Activated naive CD8-positive, alpha-beta T cell treated with anti-CD3 and anti-CD28 coated beads, Interleukin-2, amount 10 ng/mL, durations not matched to agents 7 days and 5 days (primary cell): ENCODE data around the gene LZIC. TPM values are rescaled to one million over a fixed set of nuclear protein-coding genes. Genes with fewer than 3 reads are reported as not detected.

Experiments used
- ATAC-seq: fragments of 150-1000 bp; cut with Tn5 transposase; one replicate; pipeline ENCODE4 v1.10.0; 2021; ENCODE audit warnings: low read depth, moderate library complexity
- POLR2A ChIA-PET: fragments of 350-600 bp; sonication (Branson Sonifier 250); formaldehyde crosslinking; loops from one replicate; lab custom pipeline; 2021; ENCODE audit warnings: antibody characterized with exemption; lab: Charles Lee
- DNase-seq: peaks from one replicate; pipeline ENCODE4 v3.0.0; 2021
- H3K27ac Mint-ChIP-seq: one replicate; pipeline ENCODE4 v1.8.0; 2022; ENCODE audit warnings: mild to moderate bottlenecking, mixed read lengths
- H3K27me3 Mint-ChIP-seq: one replicate; pipeline ENCODE4 v1.8.0; 2022; ENCODE audit warnings: mild to moderate bottlenecking, moderate library complexity, mixed read lengths
- H3K36me3 Mint-ChIP-seq: one replicate; pipeline ENCODE4 v1.8.0; 2021; ENCODE audit warnings: mild to moderate bottlenecking, mixed read lengths
- H3K4me1 Mint-ChIP-seq: one replicate; pipeline ENCODE4 v1.8.0; 2021; ENCODE audit warnings: mixed read lengths
- H3K4me3 Mint-ChIP-seq: one replicate; pipeline ENCODE4 v1.8.0; 2022; ENCODE audit warnings: mild to moderate bottlenecking, moderate library complexity, mixed read lengths
- H3K9me3 Mint-ChIP-seq: one replicate; pipeline ENCODE4 v1.8.0; 2021; ENCODE audit warnings: mixed read lengths
- microRNA-seq: library from miRNA; unstranded; fragments of <30 nt; microRNA quantifications from one replicate; pipeline ENCODE4 v1.2.0, GENCODE V29; 2022
- total RNA-seq, 2 experiments: library from RNA; stranded (reverse); gene quantifications; one replicate each; pipeline ENCODE4 v1.2.3, GENCODE V29; 2021

LZIC gene
- total RNA-seq, 2 experiments from 2014 or later, result 27.7 to 28.6 TPM

- no peak overlapping the region for H3K27ac Mint-ChIP-seq
- DNase-seq (no peak), ATAC-seq (no peak)
- H3K9me3 Mint-ChIP-seq, result no peaks in the 10 kb centered on the region
- no peak overlapping the region for H3K4me3 Mint-ChIP-seq
- POLR2A ChIA-PET, result interaction anchor here (0.6 kb wide), 1 partner anchor 1072 kb away, joined by 4 read pairs; the partner anchor contains the start of gene RERE
- peaks cover 22% of the 10 kb centered on the region for H3K4me1 Mint-ChIP-seq
- no peaks in the 10 kb centered on the region for H3K36me3 Mint-ChIP-seq
- no peaks in the 10 kb centered on the region for H3K27me3 Mint-ChIP-seq
Measured at GRCh38 chr1:9889411-9889810, 53.8 kb downstream of the LZIC start.

GRCh38 chr1:9888886-9889285 is 54.3 kb downstream of the LZIC start:
- peaks cover 18% of the 10 kb centered on the region for H3K4me1 Mint-ChIP-seq
- DNase-seq (no peak), ATAC-seq (no peak)
- no peak overlapping the region for H3K27ac Mint-ChIP-seq
- no peaks in the 10 kb centered on the region for H3K27me3 Mint-ChIP-seq
- POLR2A ChIA-PET, result interaction anchor here (0.6 kb wide), 1 partner anchor 1071 kb away, joined by 4 read pairs; the partner anchor contains the start of gene RERE
- H3K9me3 Mint-ChIP-seq, result no peaks in the 10 kb centered on the region
- no peak overlapping the region for H3K4me3 Mint-ChIP-seq
- no peaks in the 10 kb centered on the region for H3K36me3 Mint-ChIP-seq

GRCh38 chr1:9887070-9887469 is 56.1 kb downstream of the LZIC start:
- Mint-ChIP-seq H3K27me3 (no peaks in the 10 kb centered on the region), H3K4me1 (peaks cover 23% of the 10 kb centered on the region), H3K36me3 (no peaks in the 10 kb centered on the region), H3K9me3 (no peaks in the 10 kb centered on the region), H3K27ac (no peak overlapping the region), H3K4me3 (no peak overlapping the region)
- DNase-seq, result no peak
- ATAC-seq, result no peak
- POLR2A ChIA-PET, result no interaction called here

GRCh38 chr1:9886092-9886742 is 57.0 kb downstream of the LZIC start:
- POLR2A ChIA-PET, result no interaction called here
- no peaks in the 10 kb centered on the region for H3K27me3 Mint-ChIP-seq
- no peak overlapping the region for H3K27ac Mint-ChIP-seq
- ATAC-seq (no peak), DNase-seq (no peak)
- no peaks in the 10 kb centered on the region for H3K36me3 Mint-ChIP-seq
- no peaks in the 10 kb centered on the region for H3K9me3 Mint-ChIP-seq
- peaks cover 31% of the 10 kb centered on the region for H3K4me1 Mint-ChIP-seq
- H3K4me3 Mint-ChIP-seq, result no peak overlapping the region

- Mint-ChIP-seq H3K27ac (peak overlapping the region; percentile 95), H3K36me3 (no peaks in the 10 kb centered on the region), H3K9me3 (no peaks in the 10 kb centered on the region), H3K27me3 (no peaks in the 10 kb centered on the region), H3K4me3 (no peak overlapping the region), H3K4me1 (peaks cover 29% of the 10 kb centered on the region)
- POLR2A ChIA-PET, result no interaction called here
- no peak for DNase-seq
- no peak for ATAC-seq
Measured at GRCh38 chr1:9884805-9885204, 58.4 kb downstream of the LZIC start.

- Mint-ChIP-seq H3K4me1 (peaks cover 27% of the 10 kb centered on the region), H3K4me3 (no peak overlapping the region), H3K27me3 (no peaks in the 10 kb centered on the region), H3K36me3 (no peaks in the 10 kb centered on the region), H3K27ac (peak overlapping the region; percentile 95), H3K9me3 (no peaks in the 10 kb centered on the region)
- no peak for DNase-seq
- ATAC-seq, result no peak
- POLR2A ChIA-PET, result interaction anchor here (2.4 to 2.9 kb wide), 2 partner anchors 10 to 59 kb away, joined by 9 to 13 read pairs; partner anchors contain the start of genes LZIC and NMNAT1
Measured at GRCh38 chr1:9883585-9884449, 59.4 kb downstream of the LZIC start.

GRCh38 chr1:9882945-9883303 is 60.3 kb downstream of the LZIC start:
- Mint-ChIP-seq H3K27ac (peak overlapping the region; percentile 95), H3K9me3 (no peaks in the 10 kb centered on the region), H3K27me3 (no peaks in the 10 kb centered on the region), H3K4me1 (peaks cover 27% of the 10 kb centered on the region), H3K36me3 (no peaks in the 10 kb centered on the region), H3K4me3 (peak overlapping the region; percentile 65)
- DNase-seq, result no peak
- ATAC-seq, result no peak
- POLR2A ChIA-PET, result interaction anchor here (1.8 to 2.9 kb wide), 3 partner anchors 11 to 60 kb away, joined by 5 to 13 read pairs (median 9); partner anchors contain the start of genes LZIC and NMNAT1

- Mint-ChIP-seq H3K36me3 (no peaks in the 10 kb centered on the region), H3K4me1 (peaks cover 27% of the 10 kb centered on the region), H3K27me3 (no peaks in the 10 kb centered on the region), H3K27ac (peak overlapping the region; percentile 95), H3K9me3 (no peaks in the 10 kb centered on the region), H3K4me3 (peak overlapping the region; percentile 65)
- POLR2A ChIA-PET, result interaction anchor here (0.5 to 2.9 kb wide), 7 partner anchors 9 to 61 kb away, joined by 3 to 13 read pairs (median 3); partner anchors contain the start of genes LZIC and NMNAT1
- peak; percentile 55 for DNase-seq
- ATAC-seq, result peak; percentile 78
Measured at GRCh38 chr1:9882296-9882944, 60.8 kb downstream of the LZIC start.

- ATAC-seq, result peak; percentile 55
- Mint-ChIP-seq H3K4me3 (peak overlapping the region; percentile 65), H3K4me1 (peaks cover 28% of the 10 kb centered on the region)
Measured at GRCh38 chr1:9881838-9882249, 61.3 kb downstream of the LZIC start.

More at GRCh38 chr1:9881838-9882249, 61.3 kb downstream of the LZIC start:
- no peaks in the 10 kb centered on the region for H3K9me3 Mint-ChIP-seq
- peak overlapping the region; percentile 95 for H3K27ac Mint-ChIP-seq
- POLR2A ChIA-PET, result interaction anchor here (0.5 to 2.9 kb wide), 8 partner anchors 8 to 61 kb away, joined by 3 to 13 read pairs (median 4); partner anchors contain the start of genes LZIC and NMNAT1
- DNase-seq, result no peak
- no peaks in the 10 kb centered on the region for H3K27me3 Mint-ChIP-seq
- no peaks in the 10 kb centered on the region for H3K36me3 Mint-ChIP-seq

Small RNAs within 50 kb of the gene (microRNA-seq; reads per million reads assigned to microRNA genes)
- gene MIR5697, result 2.1 reads per million

Other genes starting within 250 kb of the LZIC start
- gene CLSTN1, start 119.4 kb downstream of the LZIC start, total RNA-seq, result 100 to 1,000 TPM; 104 to 106 TPM
- 10 to 100 TPM; 15.8 to 17.0 TPM for gene CTNNBIP1, start 33.1 kb downstream of the LZIC start, total RNA-seq
- 1 to 10 TPM; 6.5 to 8.5 TPM for gene NMNAT1, start 84 bp upstream of the LZIC start, total RNA-seq
- under 1 TPM in 1 of 2 experiments, not detected in 1; 0.53 TPM for gene RBP7, start 53.8 kb upstream of the LZIC start, total RNA-seq
- gene UBE4B, start 89.6 kb upstream of the LZIC start, total RNA-seq, result 10 to 100 TPM; 31.6 to 33.4 TPM